Glutamatergic neuron (in vitro differentiated cells): ENCODE measurements around the gene LPCAT1. TPM values are rescaled to one million over a fixed set of nuclear protein-coding genes. Genes with fewer than 3 reads are reported as not detected.

Experiments
- DNase-seq: peaks from one replicate; pipeline ENCODE4 v3.0.0; 2022
- H3K27ac Mint-ChIP-seq: one replicate; pipeline ENCODE4 v1.8.0; 2020; ENCODE audit warnings: mild to moderate bottlenecking, mixed read lengths, inconsistent platforms; ENCODE audit not compliant: unreplicated experiment
- H3K27me3 Mint-ChIP-seq: one replicate; pipeline ENCODE4 v1.8.0; 2020; ENCODE audit warnings: mild to moderate bottlenecking, moderate library complexity, mixed read lengths, inconsistent platforms; ENCODE audit not compliant: unreplicated experiment
- H3K36me3 Mint-ChIP-seq: one replicate; pipeline ENCODE4 v1.8.0; 2020; ENCODE audit warnings: mild to moderate bottlenecking, mixed read lengths, inconsistent platforms; ENCODE audit not compliant: unreplicated experiment
- H3K4me1 Mint-ChIP-seq: one replicate; pipeline ENCODE4 v1.8.0; 2020; ENCODE audit warnings: mild to moderate bottlenecking, low read depth, mixed read lengths, inconsistent platforms; ENCODE audit not compliant: unreplicated experiment
- H3K4me3 Mint-ChIP-seq: one replicate; pipeline ENCODE4 v1.8.0; 2020; ENCODE audit warnings: mild to moderate bottlenecking, mixed read lengths, inconsistent platforms; ENCODE audit not compliant: unreplicated experiment
- H3K9me3 Mint-ChIP-seq: one replicate; pipeline ENCODE4 v1.8.0; 2020; ENCODE audit warnings: mild to moderate bottlenecking, moderate library complexity, mixed read lengths, inconsistent platforms; ENCODE audit not compliant: unreplicated experiment
- total RNA-seq: library from RNA; stranded (reverse); fragmentation: NEBNext Ultra II Directional; extraction: Animal tissue kit (Norgen Biotek cat#: 25700); gene quantifications from one replicate; pipeline ENCODE4 v1.2.1, GENCODE V29; 2021; ENCODE audit not compliant: unreplicated experiment
- TF ChIP-seq, protein P1 (sequence below): fragments of 200-600 bp; sonication (generic); IDR thresholded peaks from one replicate; pipeline ENCODE4 v1.5.0; 2021; ENCODE audit not compliant: partially characterized antibody, unreplicated experiment

Gene LPCAT1
- total RNA-seq, 1 donor from 2014 or later = 113 TPM

DNA sequence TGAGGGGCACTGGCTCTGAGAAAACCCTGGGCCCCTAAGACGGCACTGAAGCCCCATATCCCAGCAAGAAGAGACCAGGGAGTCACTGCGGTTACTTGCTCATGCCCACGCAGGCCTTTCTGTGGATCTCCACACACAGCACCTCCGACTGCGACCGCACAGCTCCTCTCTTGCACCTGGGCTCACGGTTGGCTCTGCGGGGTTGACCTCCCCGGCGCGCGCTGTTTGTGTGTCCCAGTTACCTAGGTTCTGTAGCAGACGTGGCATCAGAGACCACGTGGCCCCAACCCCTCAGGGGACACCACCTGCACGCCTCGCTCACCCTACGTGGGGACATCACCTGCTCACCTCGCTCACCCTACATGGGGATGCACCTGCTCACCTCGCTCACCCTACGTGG, 12.7 kb downstream of the LPCAT1 start:
- Mint-ChIP-seq H3K4me3 (no peak overlapping the region), H3K4me1 (peaks cover 30% of the 10 kb centered on the region), H3K36me3 (peaks cover 11% of the 10 kb centered on the region), H3K27ac (no peak overlapping the region), H3K9me3 (peaks cover 11% of the 10 kb centered on the region), H3K27me3 (peaks cover 9% of the 10 kb centered on the region)
- peak; percentile 13 for DNase-seq
- TF ChIP-seq, protein P1, sequence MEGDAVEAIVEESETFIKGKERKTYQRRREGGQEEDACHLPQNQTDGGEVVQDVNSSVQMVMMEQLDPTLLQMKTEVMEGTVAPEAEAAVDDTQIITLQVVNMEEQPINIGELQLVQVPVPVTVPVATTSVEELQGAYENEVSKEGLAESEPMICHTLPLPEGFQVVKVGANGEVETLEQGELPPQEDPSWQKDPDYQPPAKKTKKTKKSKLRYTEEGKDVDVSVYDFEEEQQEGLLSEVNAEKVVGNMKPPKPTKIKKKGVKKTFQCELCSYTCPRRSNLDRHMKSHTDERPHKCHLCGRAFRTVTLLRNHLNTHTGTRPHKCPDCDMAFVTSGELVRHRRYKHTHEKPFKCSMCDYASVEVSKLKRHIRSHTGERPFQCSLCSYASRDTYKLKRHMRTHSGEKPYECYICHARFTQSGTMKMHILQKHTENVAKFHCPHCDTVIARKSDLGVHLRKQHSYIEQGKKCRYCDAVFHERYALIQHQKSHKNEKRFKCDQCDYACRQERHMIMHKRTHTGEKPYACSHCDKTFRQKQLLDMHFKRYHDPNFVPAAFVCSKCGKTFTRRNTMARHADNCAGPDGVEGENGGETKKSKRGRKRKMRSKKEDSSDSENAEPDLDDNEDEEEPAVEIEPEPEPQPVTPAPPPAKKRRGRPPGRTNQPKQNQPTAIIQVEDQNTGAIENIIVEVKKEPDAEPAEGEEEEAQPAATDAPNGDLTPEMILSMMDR = no peak

DNA sequence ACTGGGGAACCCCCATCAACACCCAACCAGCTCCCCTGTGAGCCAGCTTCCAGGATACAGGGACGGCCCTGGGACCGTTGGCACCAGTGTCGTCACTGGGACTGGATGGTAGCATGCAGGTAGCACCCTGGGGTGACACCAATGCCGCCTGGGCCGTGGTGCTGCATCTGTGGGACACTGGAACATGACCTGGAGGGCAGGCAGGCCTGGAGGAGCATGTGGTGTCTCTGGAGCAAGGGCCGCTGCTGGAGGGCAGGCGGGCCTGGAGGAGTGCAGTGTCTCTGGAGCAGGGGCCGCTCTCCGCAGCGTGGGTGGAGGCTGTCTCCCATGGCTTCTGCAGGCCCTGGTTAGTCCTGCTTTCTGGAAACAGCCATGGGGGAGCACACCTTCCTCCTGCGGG, 13.1 kb downstream of the LPCAT1 start:
- peaks cover 9% of the 10 kb centered on the region for H3K27me3 Mint-ChIP-seq
- no peak overlapping the region for H3K4me3 Mint-ChIP-seq
- DNase-seq = peak; percentile 9
- H3K36me3 Mint-ChIP-seq = peaks cover 11% of the 10 kb centered on the region
- H3K27ac Mint-ChIP-seq = no peak overlapping the region
- TF ChIP-seq, protein P1 = no peak
- peaks cover 31% of the 10 kb centered on the region for H3K4me1 Mint-ChIP-seq
- H3K9me3 Mint-ChIP-seq = peaks cover 11% of the 10 kb centered on the region

DNA sequence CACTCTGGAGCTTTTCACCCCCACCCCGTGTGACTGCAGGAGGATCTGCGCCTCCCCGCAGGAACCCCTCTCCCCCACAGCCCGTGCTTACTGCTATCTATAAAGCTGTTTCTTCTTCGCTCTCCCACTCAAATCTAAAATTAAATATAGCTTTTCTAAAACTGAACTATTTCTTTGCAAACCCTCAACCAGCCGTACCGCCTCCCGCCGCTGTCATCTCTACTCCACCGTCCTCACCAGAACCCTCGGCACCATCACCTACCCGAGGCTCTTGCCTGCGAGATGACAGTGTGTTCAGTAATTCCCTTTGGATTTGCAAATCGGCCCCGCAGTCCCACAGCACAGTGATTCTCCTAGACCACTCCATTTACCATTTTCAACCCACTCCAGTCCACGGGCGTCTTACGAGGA, 13.6 kb downstream of the LPCAT1 start:
- Mint-ChIP-seq H3K9me3 (peaks cover 11% of the 10 kb centered on the region), H3K27me3 (peaks cover 9% of the 10 kb centered on the region), H3K4me3 (no peak overlapping the region), H3K27ac (no peak overlapping the region), H3K36me3 (peaks cover 11% of the 10 kb centered on the region), H3K4me1 (peaks cover 34% of the 10 kb centered on the region)
- TF ChIP-seq, protein P1 = no peak
- peak; percentile 10 for DNase-seq

DNA sequence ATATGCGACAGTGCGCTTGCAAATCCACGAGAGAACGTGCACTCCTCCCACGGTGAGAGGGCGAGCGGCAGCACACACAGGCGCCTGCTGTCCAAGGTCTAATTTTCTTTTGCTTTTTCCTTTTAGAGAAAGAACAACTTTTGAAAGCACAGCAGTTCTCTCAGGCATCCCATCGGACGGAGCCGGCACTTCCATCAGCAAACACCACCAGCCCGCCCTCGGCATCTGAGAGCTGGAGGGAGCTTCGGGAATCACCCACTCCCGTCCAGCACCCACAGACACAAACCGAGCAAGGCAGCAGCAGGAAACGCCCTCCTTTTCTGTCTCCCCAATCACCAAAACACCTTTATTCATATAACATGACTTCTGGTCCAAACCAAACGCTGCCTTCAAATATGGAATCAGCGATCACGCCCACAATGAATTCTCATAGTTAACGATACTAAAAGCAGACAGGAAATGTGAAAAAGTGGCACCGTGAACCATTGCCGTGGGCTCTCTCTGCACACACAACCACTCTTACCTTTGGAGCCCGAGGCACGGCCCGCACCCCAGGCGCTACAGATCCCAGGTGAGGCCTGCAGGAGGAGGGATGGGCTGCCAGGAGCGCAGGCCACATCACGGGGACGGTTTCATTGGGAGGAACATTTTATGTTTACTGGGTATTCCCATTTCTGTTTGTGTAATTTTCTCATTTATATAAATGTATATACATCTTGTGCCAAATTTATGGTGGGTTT, 14.2 kb downstream of the LPCAT1 start:
- Mint-ChIP-seq H3K27me3 (peaks cover 9% of the 10 kb centered on the region), H3K27ac (no peak overlapping the region), H3K9me3 (peaks cover 11% of the 10 kb centered on the region), H3K4me3 (peak overlapping the region; percentile 12), H3K4me1 (peaks cover 33% of the 10 kb centered on the region), H3K36me3 (peaks cover 11% of the 10 kb centered on the region)
- peak; percentile 13 for DNase-seq
- TF ChIP-seq, protein P1 = no peak

DNA sequence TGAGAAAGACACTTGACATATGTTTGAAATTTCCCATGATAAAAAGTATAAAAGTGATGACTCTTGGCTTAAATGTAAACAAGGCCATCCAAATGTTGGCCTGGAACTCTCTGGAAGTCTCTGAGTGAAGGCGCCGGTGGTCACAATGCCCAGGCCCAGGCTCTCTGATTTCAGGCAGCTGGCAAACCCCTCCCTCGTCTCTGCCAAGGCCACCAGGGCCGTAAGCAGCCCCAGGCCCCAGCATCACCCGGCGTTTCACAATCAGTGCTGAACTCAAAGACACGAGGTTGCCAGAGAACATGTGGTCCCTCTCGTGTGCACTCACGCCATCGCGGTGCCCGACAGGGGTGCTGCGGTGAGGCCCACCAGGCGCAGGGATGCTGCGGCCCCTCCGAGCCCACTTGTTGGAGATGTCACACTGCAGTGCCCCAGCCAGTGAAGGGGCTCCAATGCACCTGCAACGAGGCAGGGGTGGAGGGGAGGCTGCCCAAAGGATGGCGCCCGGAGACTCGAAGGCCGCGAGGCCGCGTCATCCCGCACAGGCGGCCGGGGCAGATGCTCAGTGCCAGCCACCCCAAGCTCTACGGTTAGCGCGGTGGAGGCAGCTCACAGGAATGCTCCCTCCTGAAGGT, 15.0 kb downstream of the LPCAT1 start:
- peak; percentile 6 for DNase-seq
- peaks cover 37% of the 10 kb centered on the region for H3K4me1 Mint-ChIP-seq
- H3K27ac Mint-ChIP-seq = no peak overlapping the region

More for the DNA sequence above, 15.0 kb downstream of the LPCAT1 start:
- TF ChIP-seq, protein P1 = no peak
- H3K4me3 Mint-ChIP-seq = no peak overlapping the region
- H3K27me3 Mint-ChIP-seq = peaks cover 9% of the 10 kb centered on the region
- peaks cover 11% of the 10 kb centered on the region for H3K36me3 Mint-ChIP-seq
- peaks cover 11% of the 10 kb centered on the region for H3K9me3 Mint-ChIP-seq
